HG03039 (cell line): Measurements from ENCODE around the gene HSPG2.
"Not testable (repeated sequence)": the region's sequence is repeated elsewhere in the genome, so short reads cannot be mapped to it uniquely, and the experiment has no call there.

Source experiments
- ATAC-seq: cut with Tn5 transposase; IDR thresholded peaks from one replicate; pipeline ENCODE4 v1.9.1; 2021; ENCODE audit warnings: mild to moderate bottlenecking, moderate library complexity; ENCODE audit not compliant: unreplicated experiment

The HSPG2 gene

GRCh38 chr1:21937034-21937371 is at the start of gene HSPG2:
HSPG2 (minus strand) TSS chr1:21937310; CDS start chr1:21937217, 93 bp downstream.
- ATAC-seq, result no peak

GRCh38 chr1:21986386-21986785 is 49.3 kb upstream of the HSPG2 start:
- ATAC-seq, result not testable (repeated sequence)

GRCh38 chr1:21985893-21986292 is 48.8 kb upstream of the HSPG2 start:
- ATAC-seq, result not testable (repeated sequence)

- not testable (repeated sequence) for ATAC-seq
Measured at GRCh38 chr1:21983539-21983938, 46.4 kb upstream of the HSPG2 start.

- not testable (repeated sequence) for ATAC-seq
Measured at GRCh38 chr1:21982122-21982521, 45.0 kb upstream of the HSPG2 start.

GRCh38 chr1:21981253-21981652 is 44.1 kb upstream of the HSPG2 start:
- not testable (repeated sequence) for ATAC-seq

- ATAC-seq, result not testable (repeated sequence)
Measured at GRCh38 chr1:21980515-21981220, 43.6 kb upstream of the HSPG2 start.

- not testable (repeated sequence) for ATAC-seq
Measured at GRCh38 chr1:21978209-21978608, 41.1 kb upstream of the HSPG2 start.

GRCh38 chr1:21976703-21977239 is 39.7 kb upstream of the HSPG2 start, which contains the start of gene CELA3B:
CELA3B (plus strand) TSS chr1:21977022; CDS start chr1:21977040, 18 bp downstream.
- not testable (repeated sequence) for ATAC-seq

GRCh38 chr1:21975296-21975695 is 38.2 kb upstream of the HSPG2 start:
- ATAC-seq, result not testable (repeated sequence)

GRCh38 chr1:21974699-21975098 is 37.6 kb upstream of the HSPG2 start:
- ATAC-seq, result not testable (repeated sequence)

GRCh38 chr1:21973948-21974347 is 36.8 kb upstream of the HSPG2 start:
- ATAC-seq, result not testable (repeated sequence)

- not testable (repeated sequence) for ATAC-seq
Measured at GRCh38 chr1:21972973-21973441, 35.9 kb upstream of the HSPG2 start.

GRCh38 chr1:21970523-21970922 is 33.4 kb upstream of the HSPG2 start:
- ATAC-seq, result not testable (repeated sequence)

- not testable (repeated sequence) for ATAC-seq
Measured at GRCh38 chr1:21969066-21969465, 32.0 kb upstream of the HSPG2 start.

GRCh38 chr1:21967216-21967615 is 30.1 kb upstream of the HSPG2 start:
- not testable (repeated sequence) for ATAC-seq

GRCh38 chr1:21966247-21967000 is 29.3 kb upstream of the HSPG2 start:
- no peak for ATAC-seq

- ATAC-seq, result no peak
Measured at GRCh38 chr1:21963477-21964217, 26.5 kb upstream of the HSPG2 start.

- no peak for ATAC-seq
Measured at GRCh38 chr1:21961799-21962198, 24.7 kb upstream of the HSPG2 start.

- ATAC-seq, result no peak
Measured at GRCh38 chr1:21961337-21961736, 24.2 kb upstream of the HSPG2 start.
